ENCODE data around the gene FTO. TPM values are rescaled to one million over a fixed set of nuclear protein-coding genes. Genes with fewer than 3 reads are reported as not detected.
"Not testable (repeated sequence)": the region's sequence is repeated elsewhere in the genome, so short reads cannot be mapped to it uniquely, and the experiment has no call there.

FTO gene
- polyA plus RNA-seq, 1 donor, result 55.1 TPM

- DNase-seq, result no peak
Observed at GRCh38 chr16:53827741-53828140, 123.8 kb downstream of the FTO start.

GRCh38 chr16:53829186-53829747 is 125.3 kb downstream of the FTO start:
- no peak for DNase-seq

GRCh38 chr16:53832896-53833544 is 129.1 kb downstream of the FTO start:
- DNase-seq, result no peak

- DNase-seq, result no peak
Observed at GRCh38 chr16:53836142-53836541, 132.2 kb downstream of the FTO start.

GRCh38 chr16:53836680-53837079 is 132.7 kb downstream of the FTO start:
- no peak for DNase-seq

GRCh38 chr16:53837426-53837825 is 133.5 kb downstream of the FTO start:
- no peak for DNase-seq

- DNase-seq, result no peak
Observed at GRCh38 chr16:53839150-53839549, 135.2 kb downstream of the FTO start.

- no peak for DNase-seq
Observed at GRCh38 chr16:53840456-53840855, 136.5 kb downstream of the FTO start.

GRCh38 chr16:53841884-53842283 is 137.9 kb downstream of the FTO start:
- no peak for DNase-seq

- no peak for DNase-seq
Observed at GRCh38 chr16:53843084-53843483, 139.1 kb downstream of the FTO start.

- no peak for DNase-seq
Observed at GRCh38 chr16:53844804-53845203, 140.8 kb downstream of the FTO start.

- DNase-seq, result not testable (repeated sequence)
Observed at GRCh38 chr16:53846549-53846948, 142.6 kb downstream of the FTO start.

GRCh38 chr16:53846971-53847370 is 143.0 kb downstream of the FTO start:
- no peak for DNase-seq

- no peak for DNase-seq
Observed at GRCh38 chr16:53848277-53848942, 144.5 kb downstream of the FTO start.

- no peak for DNase-seq
Observed at GRCh38 chr16:53848950-53849349, 145.0 kb downstream of the FTO start.

- no peak for DNase-seq
Observed at GRCh38 chr16:53849585-53849984, 145.6 kb downstream of the FTO start.

GRCh38 chr16:53849994-53850393 is 146.0 kb downstream of the FTO start:
- no peak for DNase-seq

GRCh38 chr16:53852678-53853077 is 148.7 kb downstream of the FTO start:
- no peak for DNase-seq

GRCh38 chr16:53855056-53855455 is 151.1 kb downstream of the FTO start:
- DNase-seq, result no peak

GRCh38 chr16:53855511-53855910 is 151.6 kb downstream of the FTO start:
- DNase-seq, result no peak

- no peak for DNase-seq
Observed at GRCh38 chr16:53859995-53860540, 156.1 kb downstream of the FTO start.

GRCh38 chr16:53863861-53864260 is 159.9 kb downstream of the FTO start:
- DNase-seq, result no peak

GRCh38 chr16:53864819-53865493 is 161.0 kb downstream of the FTO start:
- no peak for DNase-seq
